Neural progenitor cell (in vitro differentiated cells): Measurements from ENCODE around the gene GNAZ. TPM values are rescaled to one million over a fixed set of nuclear protein-coding genes. Genes with fewer than 3 reads are reported as not detected.

Experiments
- DNase-seq: peaks from one replicate; pipeline ENCODE4 v3.0.0-alpha.2; 2016; ENCODE audit warnings: low spot score
- H2AFZ ChIP-seq: fragments of 200-600 bp; sonication (generic); replicated peaks from 2 replicates; pipeline ENCODE4 v1.6.1; 2016; ENCODE audit warnings: antibody characterized with exemption
- H3F3A ChIP-seq: fragments of 200-600 bp; sonication (generic); 2 replicates; pipeline ENCODE4 v1.6.1; 2016; ENCODE audit warnings: antibody characterized with exemption, low read depth
- H3K27ac ChIP-seq: fragments of 200-600 bp; sonication (generic); 2 replicates; pipeline ENCODE4 v1.5.1; 2016; ENCODE audit warnings: mild to moderate bottlenecking
- H3K27me3 ChIP-seq: fragments of 200-600 bp; sonication (generic); 2 replicates; pipeline ENCODE4 v1.6.1; 2016; ENCODE audit warnings: mild to moderate bottlenecking, moderate library complexity
- H3K36me3 ChIP-seq: fragments of 200-600 bp; sonication (generic); 2 replicates; pipeline ENCODE4 v1.5.1; 2016
- H3K4me1 ChIP-seq: fragments of 200-600 bp; sonication (generic); 2 replicates; pipeline ENCODE4 v1.6.1; 2016; ENCODE audit warnings: mixed run types
- H3K4me2 ChIP-seq: fragments of 200-600 bp; sonication (generic); 2 replicates; pipeline ENCODE4 v1.6.1; 2016
- H3K4me3 ChIP-seq: fragments of 200-600 bp; sonication (generic); 2 replicates; pipeline ENCODE4 v1.5.1; 2016
- H3K79me2 ChIP-seq: fragments of 200-600 bp; sonication (generic); 2 replicates; pipeline ENCODE4 v1.6.1; 2016; ENCODE audit warnings: low read depth
- H3K9ac ChIP-seq: fragments of 200-600 bp; sonication (generic); 2 replicates; pipeline ENCODE4 v1.6.1; 2016
- H3K9me3 ChIP-seq: fragments of 200-600 bp; sonication (generic); 2 replicates; pipeline ENCODE4 v1.5.1; 2016; ENCODE audit warnings: low read depth
- H4K20me1 ChIP-seq: fragments of 200-600 bp; sonication (generic); 2 replicates; pipeline ENCODE4 v1.6.1; 2016; ENCODE audit warnings: low read depth
- H3K27ac Mint-ChIP-seq: 3 replicates; pipeline ENCODE4 v1.8.0; 2021; ENCODE audit warnings: mixed read lengths
- H3K27me3 Mint-ChIP-seq: 2 replicates; pipeline ENCODE4 v1.8.0; 2022; ENCODE audit warnings: low read depth, mild to moderate bottlenecking, inconsistent platforms, moderate library complexity, mixed read lengths; ENCODE audit not compliant: insufficient read depth
- H3K36me3 Mint-ChIP-seq: 3 replicates; pipeline ENCODE4 v1.8.0; 2021; ENCODE audit warnings: mixed read lengths
- H3K4me1 Mint-ChIP-seq: 3 replicates; pipeline ENCODE4 v1.8.0; 2021; ENCODE audit warnings: mixed read lengths
- H3K4me3 Mint-ChIP-seq: 3 replicates; pipeline ENCODE4 v1.8.0; 2021; ENCODE audit warnings: mild to moderate bottlenecking, moderate library complexity, mixed read lengths
- H3K9me3 Mint-ChIP-seq: 3 replicates; pipeline ENCODE4 v1.8.0; 2020; ENCODE audit warnings: mixed read lengths
- EZH2 ChIP-seq: fragments of 200-600 bp; sonication (generic); IDR thresholded peaks from 2 replicates; pipeline ENCODE4 v1.6.1; 2017; ENCODE audit warnings: antibody characterized with exemption, mild to moderate bottlenecking, moderate library complexity
- EZH2phosphoT487 ChIP-seq: fragments of 200-600 bp; sonication (generic); IDR thresholded peaks from 2 replicates; pipeline ENCODE4 v1.6.1; 2017; ENCODE audit warnings: antibody characterized with exemption
- total RNA-seq: library from RNA; depleted of rRNA; stranded (reverse); fragments of >200 nt; gene quantifications from 2 replicates; pipeline ENCODE4 v1.2.3, GENCODE V29; 2015; ENCODE audit warnings: low replicate concordance
- TF ChIP-seq, protein P1 (sequence below): fragments of 200-600 bp; sonication (generic); IDR thresholded peaks from 2 replicates; pipeline ENCODE4 v1.5.1; 2017; ENCODE audit warnings: antibody characterized with exemption, mild to moderate bottlenecking

Gene GNAZ
- total RNA-seq, 1 donor from 2014 or later, result 16.5 TPM

DNA sequence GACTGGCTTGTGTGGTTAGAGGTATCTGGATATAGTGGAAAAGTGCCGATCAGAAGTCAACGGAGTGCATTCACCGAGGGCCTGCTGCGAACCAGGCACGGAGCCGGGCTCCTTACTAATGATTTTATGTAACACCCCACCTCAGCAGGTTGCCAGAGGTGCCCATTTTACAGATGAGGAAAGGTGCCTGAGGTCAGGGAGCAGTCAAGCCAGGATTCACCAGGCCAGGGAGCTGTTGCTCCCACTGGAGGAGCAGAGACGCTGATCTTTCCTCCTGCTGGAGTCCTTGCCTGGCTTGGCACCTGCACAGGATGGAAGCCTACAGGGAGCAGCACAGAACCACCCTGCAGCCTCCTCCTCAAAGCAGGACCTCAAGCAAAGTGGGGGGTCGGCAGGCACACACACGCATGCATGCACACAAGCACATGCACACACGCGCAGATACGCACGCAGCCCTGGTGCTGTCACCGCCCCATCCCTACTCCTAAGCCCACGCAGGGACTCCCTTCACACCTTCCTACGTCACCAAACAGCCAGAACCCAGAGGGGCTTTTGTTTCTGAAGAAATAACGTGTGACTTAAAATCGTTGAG is 55.3 kb downstream of the GNAZ start:
- Histone ChIP-seq H3K27ac (no peak overlapping the region), H3K4me3 (no peak overlapping the region), H2AFZ (no peak overlapping the region), H3K4me1 (peaks cover 2% of the 10 kb centered on the region), H3K36me3 (no peaks in the 10 kb centered on the region), H3K27me3 (no peaks in the 10 kb centered on the region), H3K9ac (no peak overlapping the region), H3F3A (no peaks in the 10 kb centered on the region), H3K4me2 (no peak overlapping the region), H3K79me2 (no peaks in the 10 kb centered on the region), H4K20me1 (no peaks in the 10 kb centered on the region), H3K9me3 (no peaks in the 10 kb centered on the region)
- TF ChIP-seq, protein P1, sequence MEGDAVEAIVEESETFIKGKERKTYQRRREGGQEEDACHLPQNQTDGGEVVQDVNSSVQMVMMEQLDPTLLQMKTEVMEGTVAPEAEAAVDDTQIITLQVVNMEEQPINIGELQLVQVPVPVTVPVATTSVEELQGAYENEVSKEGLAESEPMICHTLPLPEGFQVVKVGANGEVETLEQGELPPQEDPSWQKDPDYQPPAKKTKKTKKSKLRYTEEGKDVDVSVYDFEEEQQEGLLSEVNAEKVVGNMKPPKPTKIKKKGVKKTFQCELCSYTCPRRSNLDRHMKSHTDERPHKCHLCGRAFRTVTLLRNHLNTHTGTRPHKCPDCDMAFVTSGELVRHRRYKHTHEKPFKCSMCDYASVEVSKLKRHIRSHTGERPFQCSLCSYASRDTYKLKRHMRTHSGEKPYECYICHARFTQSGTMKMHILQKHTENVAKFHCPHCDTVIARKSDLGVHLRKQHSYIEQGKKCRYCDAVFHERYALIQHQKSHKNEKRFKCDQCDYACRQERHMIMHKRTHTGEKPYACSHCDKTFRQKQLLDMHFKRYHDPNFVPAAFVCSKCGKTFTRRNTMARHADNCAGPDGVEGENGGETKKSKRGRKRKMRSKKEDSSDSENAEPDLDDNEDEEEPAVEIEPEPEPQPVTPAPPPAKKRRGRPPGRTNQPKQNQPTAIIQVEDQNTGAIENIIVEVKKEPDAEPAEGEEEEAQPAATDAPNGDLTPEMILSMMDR, result no peak
- TF ChIP-seq EZH2 (no peak), EZH2phosphoT487 (no peak)
- Mint-ChIP-seq H3K9me3 (no peaks in the 10 kb centered on the region), H3K4me3 (no peak overlapping the region), H3K4me1 (peaks cover 18% of the 10 kb centered on the region), H3K27ac (no peak overlapping the region), H3K27me3 (peaks cover 2% of the 10 kb centered on the region), H3K36me3 (peaks cover 12% of the 10 kb centered on the region)
- DNase-seq, result no peak

- TF ChIP-seq EZH2phosphoT487 (no peak), EZH2 (no peak)
- TF ChIP-seq, protein P1, result no peak
- H2AFZ ChIP-seq, result no peak overlapping the region
These were observed 56.1 kb downstream of the GNAZ start for GRCh38 chr22:23126165-23127054.

DNA sequence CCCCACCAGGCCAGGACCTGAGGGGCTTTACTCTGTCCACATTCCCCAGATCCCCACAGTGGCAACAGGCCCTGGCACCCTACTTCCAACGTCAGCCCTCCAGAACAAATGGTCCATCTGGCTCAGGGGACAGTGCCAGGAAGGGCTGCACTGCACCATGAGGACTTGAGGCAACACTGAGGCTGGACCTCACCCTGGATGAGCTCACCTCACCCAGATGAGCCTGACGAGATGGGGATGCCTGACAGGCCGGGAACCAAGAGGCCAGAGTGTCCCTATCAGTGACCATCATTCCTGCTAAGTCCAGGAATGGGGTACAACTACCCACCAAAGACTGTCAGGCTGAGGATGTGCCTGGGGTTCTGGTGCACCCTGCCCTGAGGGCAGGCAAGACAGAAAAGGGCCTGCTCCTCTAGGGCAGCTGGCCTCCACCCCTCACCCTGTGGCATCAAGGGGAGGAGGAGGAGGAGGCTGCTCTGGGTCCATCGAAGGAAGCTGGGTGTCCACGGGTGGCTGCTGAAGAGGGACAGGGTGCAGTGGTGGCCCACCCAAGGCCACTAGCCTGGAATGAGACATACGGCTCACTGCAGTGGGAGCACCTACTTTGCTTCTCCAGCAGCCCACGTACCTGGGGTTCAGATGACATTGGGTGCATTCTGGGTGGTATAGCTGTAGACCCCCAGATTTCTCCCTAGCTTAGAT is 56.9 kb downstream of the GNAZ start:
- no peak overlapping the region for H3K4me2 ChIP-seq

More at GRCh38 chr22:23126165-23127054, 56.1 kb downstream of the GNAZ start:
- H3K9me3 Mint-ChIP-seq, result no peaks in the 10 kb centered on the region
- H3K27ac Mint-ChIP-seq, result no peak overlapping the region
- Histone ChIP-seq H3K4me3 (no peak overlapping the region), H3K36me3 (no peaks in the 10 kb centered on the region), H3K4me2 (no peak overlapping the region), H3K9me3 (no peaks in the 10 kb centered on the region), H3K4me1 (peaks cover 2% of the 10 kb centered on the region), H3K9ac (no peak overlapping the region), H3K27ac (no peak overlapping the region), H3K27me3 (no peaks in the 10 kb centered on the region), H3K79me2 (no peaks in the 10 kb centered on the region), H4K20me1 (no peaks in the 10 kb centered on the region), H3F3A (no peaks in the 10 kb centered on the region)
- DNase-seq, result no peak
- H3K4me3 Mint-ChIP-seq, result no peak overlapping the region
- peaks cover 12% of the 10 kb centered on the region for H3K36me3 Mint-ChIP-seq
- peaks cover 19% of the 10 kb centered on the region for H3K4me1 Mint-ChIP-seq
- H3K27me3 Mint-ChIP-seq, result peaks cover 2% of the 10 kb centered on the region

More for the DNA sequence above, 56.9 kb downstream of the GNAZ start:
- H3K4me3 Mint-ChIP-seq, result no peak overlapping the region
- H3K27me3 Mint-ChIP-seq, result peaks cover 2% of the 10 kb centered on the region
- Histone ChIP-seq H2AFZ (no peak overlapping the region), H3K9me3 (no peaks in the 10 kb centered on the region), H3K4me1 (peaks cover 2% of the 10 kb centered on the region), H4K20me1 (no peaks in the 10 kb centered on the region), H3K9ac (no peak overlapping the region), H3K4me3 (no peak overlapping the region), H3K36me3 (no peaks in the 10 kb centered on the region), H3K27ac (no peak overlapping the region), H3F3A (no peaks in the 10 kb centered on the region), H3K79me2 (no peaks in the 10 kb centered on the region), H3K27me3 (no peaks in the 10 kb centered on the region)
- peaks cover 12% of the 10 kb centered on the region for H3K36me3 Mint-ChIP-seq
- H3K9me3 Mint-ChIP-seq, result no peaks in the 10 kb centered on the region
- TF ChIP-seq EZH2phosphoT487 (no peak), EZH2 (no peak)
- TF ChIP-seq, protein P1, result no peak
- peaks cover 19% of the 10 kb centered on the region for H3K4me1 Mint-ChIP-seq
- H3K27ac Mint-ChIP-seq, result no peak overlapping the region
- DNase-seq, result no peak
